NB4 (cell line): ENCODE results near the gene PCDH8.

Source experiments
- CTCF ChIP-seq: IDR thresholded peaks from one replicate; pipeline ENCODE4 v1.5.1; 2012; ENCODE audit warnings: low read depth, low read length
- MAX ChIP-seq: IDR thresholded peaks from 2 replicates; pipeline ENCODE4 v1.6.1; 2011; ENCODE audit warnings: low read depth, low read length
- MYC ChIP-seq: IDR thresholded peaks from 2 replicates; pipeline ENCODE4 v1.6.1; 2011; ENCODE audit warnings: low read depth, low read length
- POLR2A ChIP-seq: IDR thresholded peaks from 2 replicates; pipeline ENCODE4 v1.6.1; 2011; ENCODE audit warnings: mild to moderate bottlenecking; ENCODE audit not compliant: insufficient read length; ENCODE audit errors: extremely low read depth

GRCh38 chr13:52808842-52809219 lies 39.6 kb downstream of the PCDH8 start:
- TF ChIP-seq CTCF (no peak), POLR2A (no peak), MAX (no peak), MYC (no peak)
